AG04449 (cell line): ENCODE measurements around the gene CCDC92.

ENCODE experiments used
- CTCF ChIA-PET: fragments of 350-600 bp; formaldehyde crosslinking; extraction: SDS; loops from one replicate; lab custom pipeline; 2021; ENCODE audit warnings: antibody characterized with exemption; lab: Yijun Ruan, JAX
- POLR2A ChIA-PET: fragments of 400-600, 350-600 bp; formaldehyde crosslinking; extraction: SDS; loops from one replicate; lab custom pipeline; 2020; ENCODE audit warnings: antibody characterized with exemption, inconsistent platforms; lab: Yijun Ruan, JAX
- DNase-seq: peaks from one replicate; pipeline ENCODE4 v3.0.0-alpha.2; 2010; ENCODE audit warnings: low read depth, low spot score
- H3K4me3 ChIP-seq: 2 replicates; pipeline ENCODE4 v1.5.1; 2011; ENCODE audit warnings: low read depth, mild to moderate bottlenecking, control low read depth, low read length
- TF ChIP-seq, protein P1 (sequence below): IDR thresholded peaks from one replicate; pipeline ENCODE4 v1.5.1; 2011; ENCODE audit warnings: mild to moderate bottlenecking, moderate library complexity, low read length, control low read depth, inconsistent platforms; ENCODE audit not compliant: insufficient read depth; ENCODE audit errors: missing control alignments

The CCDC92 gene

DNA sequence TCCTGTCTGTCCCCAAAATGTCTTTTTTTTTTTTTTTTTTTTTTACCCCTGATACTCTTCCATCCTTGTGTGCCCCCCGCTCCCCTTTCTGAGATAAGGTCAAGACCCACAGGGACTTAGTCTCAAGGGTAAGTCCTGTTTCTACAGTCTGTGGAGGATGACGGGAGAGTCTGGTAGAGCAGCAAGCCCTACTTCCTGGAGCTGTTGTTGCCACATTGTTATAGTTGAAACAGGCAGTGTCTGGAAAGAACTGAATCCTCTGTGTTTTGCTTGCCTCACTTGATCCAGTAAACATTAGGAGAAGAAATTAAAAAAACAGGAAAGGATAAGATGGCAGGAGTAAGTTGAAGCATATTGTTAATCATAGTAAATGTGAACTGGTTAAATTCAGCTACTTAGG lies 45.9 kb upstream of the CCDC92 start:
- TF ChIP-seq, protein P1, sequence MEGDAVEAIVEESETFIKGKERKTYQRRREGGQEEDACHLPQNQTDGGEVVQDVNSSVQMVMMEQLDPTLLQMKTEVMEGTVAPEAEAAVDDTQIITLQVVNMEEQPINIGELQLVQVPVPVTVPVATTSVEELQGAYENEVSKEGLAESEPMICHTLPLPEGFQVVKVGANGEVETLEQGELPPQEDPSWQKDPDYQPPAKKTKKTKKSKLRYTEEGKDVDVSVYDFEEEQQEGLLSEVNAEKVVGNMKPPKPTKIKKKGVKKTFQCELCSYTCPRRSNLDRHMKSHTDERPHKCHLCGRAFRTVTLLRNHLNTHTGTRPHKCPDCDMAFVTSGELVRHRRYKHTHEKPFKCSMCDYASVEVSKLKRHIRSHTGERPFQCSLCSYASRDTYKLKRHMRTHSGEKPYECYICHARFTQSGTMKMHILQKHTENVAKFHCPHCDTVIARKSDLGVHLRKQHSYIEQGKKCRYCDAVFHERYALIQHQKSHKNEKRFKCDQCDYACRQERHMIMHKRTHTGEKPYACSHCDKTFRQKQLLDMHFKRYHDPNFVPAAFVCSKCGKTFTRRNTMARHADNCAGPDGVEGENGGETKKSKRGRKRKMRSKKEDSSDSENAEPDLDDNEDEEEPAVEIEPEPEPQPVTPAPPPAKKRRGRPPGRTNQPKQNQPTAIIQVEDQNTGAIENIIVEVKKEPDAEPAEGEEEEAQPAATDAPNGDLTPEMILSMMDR, result no peak
- POLR2A ChIA-PET, result no interaction called here
- CTCF ChIA-PET, result interaction anchor here (0.7 to 2.9 kb wide), 2 partner anchors 13 to 748 kb away, joined by 3 to 21 read pairs; no protein-coding TSS in a partner anchor
- no peak for DNase-seq
- H3K4me3 ChIP-seq, result no peak overlapping the region

DNA sequence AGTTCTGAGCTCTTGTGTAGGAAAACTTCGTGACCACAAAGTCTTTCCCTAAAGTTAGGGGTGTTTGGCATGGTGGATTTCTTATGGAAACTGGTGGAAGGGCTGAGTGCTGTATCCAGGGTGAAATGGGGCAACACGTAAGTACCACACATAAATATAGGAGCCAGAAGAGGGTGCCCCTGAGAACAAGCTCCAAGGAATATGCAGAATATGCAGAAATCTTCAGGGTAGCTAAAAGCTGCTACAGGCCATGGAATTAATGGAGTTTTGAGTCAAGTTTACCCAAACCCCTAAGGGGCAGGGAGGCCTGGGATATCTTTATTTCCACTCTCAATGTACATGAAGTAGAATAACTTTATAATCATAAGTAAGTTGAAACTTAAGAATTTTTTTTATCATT lies 44.4 kb upstream of the CCDC92 start:
- no peak for DNase-seq
- ChIA-PET POLR2A (no interaction called here), CTCF (interaction anchor here (1.4 to 2.5 kb wide), 2 partner anchors 11 to 16 kb away, joined by 4 to 10 read pairs; no protein-coding TSS in a partner anchor)
- TF ChIP-seq, protein P1, result no peak
- H3K4me3 ChIP-seq, result no peak overlapping the region

DNA sequence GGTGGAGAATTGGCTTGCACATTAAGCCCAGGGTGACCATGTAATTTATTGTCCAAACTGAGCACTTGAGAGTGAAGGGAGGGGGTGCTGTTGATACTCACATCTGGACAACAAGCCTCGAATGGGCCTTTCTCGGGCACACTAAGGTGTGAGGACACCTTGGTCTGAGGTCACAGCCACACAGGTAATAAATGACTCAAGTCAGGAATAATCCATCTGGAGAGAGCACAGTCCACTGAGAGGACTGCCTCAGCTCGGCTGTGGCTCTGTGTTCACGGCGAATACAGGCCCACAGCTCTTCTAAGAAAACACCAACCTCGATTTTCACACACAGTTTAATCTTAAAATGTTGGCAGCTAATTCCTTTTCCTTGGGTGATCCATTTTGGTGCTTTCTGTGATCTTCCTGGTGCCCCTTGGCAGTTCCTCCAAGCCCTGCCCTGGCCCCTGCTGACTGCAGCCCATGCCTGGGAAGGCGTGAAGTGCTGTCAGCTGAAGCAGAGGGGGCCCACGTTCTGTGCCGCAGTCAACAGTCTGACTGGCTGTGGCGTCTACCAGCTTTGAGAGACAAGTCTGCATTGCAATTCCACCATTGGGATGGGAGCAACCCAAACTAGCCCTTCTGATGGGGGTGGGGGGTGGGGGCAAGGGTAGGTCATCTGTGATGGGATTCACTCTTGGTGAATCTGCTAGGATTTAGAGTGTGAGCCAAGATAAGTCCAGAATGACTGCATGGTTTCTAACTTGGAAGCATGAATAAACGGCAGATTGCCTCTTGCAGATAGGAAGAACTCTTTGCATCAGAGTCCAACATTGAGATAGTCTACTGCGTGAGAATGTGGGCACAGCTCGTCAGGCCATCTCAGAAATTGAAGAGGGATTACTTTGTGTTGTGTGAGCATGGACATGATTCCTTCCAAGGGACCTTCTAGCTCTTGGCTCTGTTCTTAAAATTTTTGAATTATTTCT lies 43.1 kb upstream of the CCDC92 start:
- no peak overlapping the region for H3K4me3 ChIP-seq
- TF ChIP-seq, protein P1, result no peak
- DNase-seq, result no peak
- POLR2A ChIA-PET, result interaction anchor here (0.6 kb wide), 1 partner anchor 9 kb away, joined by 3 read pairs; no protein-coding TSS in a partner anchor
- CTCF ChIA-PET, result interaction anchor here (1.0 to 2.5 kb wide), 5 partner anchors 9 to 21 kb away, joined by 3 to 10 read pairs (median 4); no protein-coding TSS in a partner anchor

DNA sequence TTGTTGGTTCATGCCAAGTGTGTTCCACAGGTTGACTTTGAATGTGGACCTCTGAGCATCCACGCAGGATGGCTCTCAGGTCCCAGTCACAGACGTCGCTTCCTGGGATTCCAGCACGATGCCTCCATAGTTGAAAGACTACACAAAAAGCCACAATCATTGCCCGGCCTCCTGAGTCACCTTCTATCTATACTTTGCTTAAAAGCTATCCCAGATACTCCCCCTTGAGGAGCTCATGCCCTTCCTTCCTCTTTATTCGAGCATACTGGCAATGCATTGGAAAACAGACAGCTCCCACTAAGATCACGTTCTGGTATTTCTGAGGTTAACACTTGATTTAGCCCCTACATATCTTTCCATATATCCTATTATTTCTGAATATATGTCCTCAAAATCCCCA lies 40.4 kb upstream of the CCDC92 start:
- TF ChIP-seq, protein P1, result no peak
- ChIA-PET POLR2A (no interaction called here), CTCF (interaction anchor here (0.9 kb wide), 1 partner anchor 19 kb away, joined by 4 read pairs; no protein-coding TSS in a partner anchor)
- no peak overlapping the region for H3K4me3 ChIP-seq
- DNase-seq, result no peak

DNA sequence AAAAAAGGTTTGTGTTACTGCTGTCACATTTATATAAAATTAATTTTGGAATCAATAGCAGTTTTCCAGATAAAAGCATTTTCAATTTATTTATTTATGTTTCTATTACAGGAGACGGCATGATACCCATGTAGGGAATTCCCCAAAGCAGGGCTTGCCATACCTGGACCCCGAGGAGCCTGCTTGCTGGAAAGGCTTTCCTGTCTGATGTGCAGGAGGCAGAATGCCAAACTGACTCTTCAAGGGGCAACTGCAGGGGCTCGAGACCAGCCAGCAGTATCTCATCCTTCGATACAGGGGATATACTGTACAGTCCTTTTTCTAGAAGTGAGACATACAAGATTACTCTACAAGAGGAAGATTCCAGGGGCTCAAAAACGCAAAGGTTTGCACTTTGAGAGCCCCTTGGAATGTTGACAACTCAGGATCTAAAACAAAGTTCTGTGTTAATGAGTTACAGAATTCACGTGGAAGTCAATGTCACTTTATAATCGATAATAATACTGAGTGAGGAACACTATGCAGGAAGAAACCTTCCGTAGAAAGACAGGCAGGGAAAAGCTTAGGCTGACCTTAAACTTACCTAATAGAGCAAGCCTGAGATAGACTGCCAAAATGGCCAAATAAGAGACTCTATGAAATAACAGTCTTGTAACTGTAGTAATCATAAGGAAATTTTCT lies 38.9 kb upstream of the CCDC92 start:
- H3K4me3 ChIP-seq, result no peak overlapping the region
- CTCF ChIA-PET, result interaction anchor here (0.6 kb wide), 1 partner anchor 28 kb away, joined by 3 read pairs; no protein-coding TSS in a partner anchor
- POLR2A ChIA-PET, result no interaction called here
- TF ChIP-seq, protein P1, result no peak
- no peak for DNase-seq

DNA sequence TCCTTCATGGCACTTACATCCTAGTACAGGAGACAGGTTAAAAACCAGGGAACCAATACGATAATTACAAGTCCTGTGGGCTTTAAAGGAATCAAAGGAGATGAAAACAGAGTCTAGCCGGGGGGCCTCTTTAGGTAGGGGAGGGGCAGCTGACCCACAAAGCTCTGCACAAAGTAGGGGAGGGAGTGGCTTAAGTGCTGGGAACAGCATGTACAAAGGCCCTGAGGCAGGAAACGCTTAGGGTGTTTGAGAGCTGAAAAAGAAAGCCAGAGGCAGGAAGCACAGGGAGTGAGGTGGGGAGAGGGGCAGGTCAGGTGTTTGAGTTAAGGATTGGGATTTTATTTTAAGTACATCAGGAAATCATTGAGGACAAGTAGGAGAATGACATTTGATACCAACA lies 38.1 kb upstream of the CCDC92 start:
- POLR2A ChIA-PET, result no interaction called here
- CTCF ChIA-PET, result interaction anchor here (0.6 kb wide), 1 partner anchor 27 kb away, joined by 3 read pairs; no protein-coding TSS in a partner anchor
- no peak for DNase-seq

More for the DNA sequence above, 38.1 kb upstream of the CCDC92 start:
- no peak overlapping the region for H3K4me3 ChIP-seq
- TF ChIP-seq, protein P1, result no peak
